GM18526 (cell line): ENCODE data around the gene TNFAIP8L2.

Source experiments
- POLR2A ChIP-seq: IDR thresholded peaks from 3 replicates; pipeline ENCODE4 v1.6.1; 2011; ENCODE audit not compliant: insufficient read length; ENCODE audit errors: extremely low read depth

The TNFAIP8L2 gene

GRCh38 chr1:151156515-151156819, at the start of gene TNFAIP8L2:
Gene TNFAIP8L2, plus strand, starts transcription at chr1:151156649. Its CDS starts 2,049 bp downstream, at chr1:151158698.
- peak; percentile 27 for TF ChIP-seq POLR2A

GRCh38 chr1:151106894-151107293, 49.6 kb upstream of the TNFAIP8L2 start:
- no peak for TF ChIP-seq POLR2A

- TF ChIP-seq POLR2A = no peak
These were observed 48.1 kb upstream of the TNFAIP8L2 start for GRCh38 chr1:151108331-151108730.

GRCh38 chr1:151113877-151114276, 42.6 kb upstream of the TNFAIP8L2 start:
- TF ChIP-seq POLR2A = no peak

- TF ChIP-seq POLR2A = no peak
These were observed 31.6 kb upstream of the TNFAIP8L2 start for GRCh38 chr1:151124763-151125403.

GRCh38 chr1:151128800-151129199, 27.6 kb upstream of the TNFAIP8L2 start:
- no peak for TF ChIP-seq POLR2A

- peak; percentile 33 for TF ChIP-seq POLR2A
These were observed 25.4 kb upstream of the TNFAIP8L2 start for GRCh38 chr1:151130987-151131586.

GRCh38 chr1:151131701-151132334, 24.6 kb upstream of the TNFAIP8L2 start:
- no peak for TF ChIP-seq POLR2A

GRCh38 chr1:151132335-151133017, 24.0 kb upstream of the TNFAIP8L2 start:
- TF ChIP-seq POLR2A = no peak

- no peak for TF ChIP-seq POLR2A
These were observed 23.2 kb upstream of the TNFAIP8L2 start for GRCh38 chr1:151133018-151133806.

- no peak for TF ChIP-seq POLR2A
These were observed 22.1 kb upstream of the TNFAIP8L2 start for GRCh38 chr1:151134396-151134795.

GRCh38 chr1:151134991-151135390, 21.5 kb upstream of the TNFAIP8L2 start:
- TF ChIP-seq POLR2A = no peak

GRCh38 chr1:151135433-151136385, 20.7 kb upstream of the TNFAIP8L2 start:
- TF ChIP-seq POLR2A = no peak

GRCh38 chr1:151137789-151138188, 18.7 kb upstream of the TNFAIP8L2 start:
- no peak for TF ChIP-seq POLR2A

GRCh38 chr1:151142411-151143056, 13.9 kb upstream of the TNFAIP8L2 start:
- no peak for TF ChIP-seq POLR2A
